H9 (cell line): Measurements from ENCODE around the gene TEX264. TPM values are rescaled to one million over a fixed set of nuclear protein-coding genes. Genes with fewer than 3 reads are reported as not detected.

ENCODE experiments used
- DNase-seq: peaks from one replicate; pipeline ENCODE4 v3.0.0-alpha.2; 2017
- H2AFZ ChIP-seq: one replicate; pipeline ENCODE4 v1.6.1; 2013; ENCODE audit warnings: mild to moderate bottlenecking, low read length, control low read depth, moderate library complexity
- H2AK5ac ChIP-seq: 2 replicates; pipeline ENCODE4 v1.6.1; 2013; ENCODE audit warnings: low read length, control low read depth, mixed read lengths; ENCODE audit not compliant: insufficient read length
- H2BK120ac ChIP-seq: one replicate; pipeline ENCODE4 v1.6.1; 2013; ENCODE audit warnings: low read depth, mild to moderate bottlenecking, low read length, control low read depth, inconsistent platforms; ENCODE audit not compliant: poor library complexity, severe bottlenecking
- H2BK12ac ChIP-seq: 2 replicates; pipeline ENCODE4 v1.6.1; 2013; ENCODE audit warnings: low read length, control low read depth, mixed read lengths, low read depth; ENCODE audit not compliant: insufficient read length
- H2BK15ac ChIP-seq: 2 replicates; pipeline ENCODE4 v1.6.1; 2013; ENCODE audit warnings: low read depth, low read length, control low read depth
- H2BK20ac ChIP-seq: one replicate; pipeline ENCODE4 v1.6.1; 2013; ENCODE audit warnings: low read depth, mild to moderate bottlenecking, low read length, control low read depth, inconsistent platforms; ENCODE audit not compliant: poor library complexity, severe bottlenecking
- H2BK5ac ChIP-seq: 2 replicates; pipeline ENCODE4 v1.6.1; 2013; ENCODE audit warnings: low read length, control low read depth, mixed read lengths; ENCODE audit not compliant: insufficient read length
- H3K14ac ChIP-seq: 2 replicates; pipeline ENCODE4 v1.6.1; 2013; ENCODE audit warnings: low read length, control low read depth; ENCODE audit not compliant: insufficient read depth
- H3K18ac ChIP-seq: 2 replicates; pipeline ENCODE4 v1.6.1; 2013; ENCODE audit warnings: low read depth, mild to moderate bottlenecking, mixed read lengths, low read length, control low read depth; ENCODE audit not compliant: insufficient read length
- H3K23ac ChIP-seq: 2 replicates; pipeline ENCODE4 v1.6.1; 2013; ENCODE audit warnings: low read length, control low read depth, mixed read lengths, low read depth; ENCODE audit not compliant: insufficient read length
- H3K23me2 ChIP-seq: 2 replicates; pipeline ENCODE4 v1.6.1; 2013; ENCODE audit warnings: low read depth, mild to moderate bottlenecking, mixed read lengths, low read length, control low read depth; ENCODE audit not compliant: insufficient read length, poor library complexity, severe bottlenecking
- H3K27ac ChIP-seq: 2 replicates; pipeline ENCODE4 v1.5.1; 2013; ENCODE audit warnings: low read length, control low read depth, mixed read lengths, low read depth; ENCODE audit not compliant: insufficient read length
- H3K27me3 ChIP-seq: 2 replicates; pipeline ENCODE4 v1.6.1; 2013; ENCODE audit warnings: low read length, control low read depth, inconsistent platforms; ENCODE audit not compliant: insufficient read depth
- H3K4ac ChIP-seq: 2 replicates; pipeline ENCODE4 v1.6.1; 2013; ENCODE audit warnings: low read depth, mild to moderate bottlenecking, control low read depth, inconsistent platforms, low read length, moderate library complexity
- H3K4me1 ChIP-seq: 2 replicates; pipeline ENCODE4 v1.6.1; 2013; ENCODE audit warnings: low read length, control low read depth, inconsistent platforms; ENCODE audit not compliant: insufficient read depth
- H3K4me2 ChIP-seq: 2 replicates; pipeline ENCODE4 v1.6.1; 2013; ENCODE audit warnings: low read length, control low read depth, mixed read lengths; ENCODE audit not compliant: insufficient read length, insufficient read depth
- H3K56ac ChIP-seq: 2 replicates; pipeline ENCODE4 v1.6.1; 2013; ENCODE audit warnings: low read depth, mild to moderate bottlenecking, mixed read lengths, low read length, control low read depth; ENCODE audit not compliant: insufficient read length
- H3K79me1 ChIP-seq: 2 replicates; pipeline ENCODE4 v1.6.1; 2013; ENCODE audit warnings: low read depth, mild to moderate bottlenecking, moderate library complexity, low read length, control low read depth, inconsistent platforms; ENCODE audit not compliant: insufficient read depth, poor library complexity, severe bottlenecking
- H3K79me2 ChIP-seq: 2 replicates; pipeline ENCODE4 v1.6.1; 2013; ENCODE audit warnings: low read length, control low read depth, inconsistent platforms; ENCODE audit not compliant: insufficient read depth
- H3K9ac ChIP-seq: 2 replicates; pipeline ENCODE4 v1.6.1; 2013; ENCODE audit warnings: low read length, control low read depth, mixed read lengths; ENCODE audit not compliant: insufficient read length; ENCODE audit errors: extremely low read depth
- H3K9me3 ChIP-seq: one replicate; pipeline ENCODE4 v1.6.1; 2013; ENCODE audit warnings: low read depth, low read length, inconsistent platforms; ENCODE audit not compliant: control insufficient read depth
- H3T11ph ChIP-seq: one replicate; pipeline ENCODE4 v1.6.1; 2013; ENCODE audit warnings: mild to moderate bottlenecking, low read length, control low read depth, inconsistent platforms
- H4K20me1 ChIP-seq: one replicate; pipeline ENCODE4 v1.6.1; 2013; ENCODE audit not compliant: control insufficient read depth, insufficient read length, insufficient read depth
- H4K5ac ChIP-seq: 2 replicates; pipeline ENCODE4 v1.6.1; 2013; ENCODE audit warnings: low read depth, mild to moderate bottlenecking, mixed read lengths, low read length, control low read depth; ENCODE audit not compliant: insufficient read length
- H4K8ac ChIP-seq: replicated peaks from 2 replicates; pipeline ENCODE4 v1.6.1; 2013; ENCODE audit warnings: low read length, control low read depth, mixed read lengths, low read depth; ENCODE audit not compliant: insufficient read length
- H4K91ac ChIP-seq: 2 replicates; pipeline ENCODE4 v1.6.1; 2013; ENCODE audit warnings: low read depth, mild to moderate bottlenecking, moderate library complexity, mixed read lengths, low read length, control low read depth; ENCODE audit not compliant: insufficient read length
- H3K27ac Mint-ChIP-seq, 3 experiments: 2 replicates in 2 of 3; 3 replicates in 1 of 3; pipeline ENCODE4 v1.8.0; 2020 to 2021; ENCODE audit warnings: mixed read lengths in 3 of 3, mild to moderate bottlenecking in 1 of 3, moderate library complexity in 1 of 3
- H3K27me3 Mint-ChIP-seq: 2 replicates; pipeline ENCODE4 v1.8.0; 2021; ENCODE audit warnings: low read depth, mild to moderate bottlenecking, moderate library complexity, mixed read lengths
- H3K36me3 Mint-ChIP-seq, 3 experiments: 2 replicates in 2 of 3; 3 replicates in 1 of 3; pipeline ENCODE4 v1.8.0; 2020 to 2021; ENCODE audit warnings: low read depth in 3 of 3, mixed read lengths in 3 of 3; ENCODE audit not compliant: insufficient read depth in 1 of 3
- H3K4me1 Mint-ChIP-seq, 2 experiments: 2 replicates each; pipeline ENCODE4 v1.8.0; 2020; ENCODE audit warnings: mixed read lengths in 2 of 2
- H3K4me3 Mint-ChIP-seq, 2 experiments: 2 replicates in 1 of 2; 3 replicates in 1 of 2; pipeline ENCODE4 v1.8.0; 2020 to 2021; ENCODE audit warnings: mild to moderate bottlenecking in 2 of 2, mixed read lengths in 2 of 2, moderate library complexity in 1 of 2
- H3K9me3 Mint-ChIP-seq, 2 experiments: 2 replicates in 1 of 2; 3 replicates in 1 of 2; pipeline ENCODE4 v1.8.0; 2020; ENCODE audit warnings: mild to moderate bottlenecking in 2 of 2, mixed read lengths in 2 of 2, moderate library complexity in 1 of 2
- WGBS: extraction: QIAGEN DNeasy Blood & Tissue Kit; methylation state at CpG from one replicate; pipeline ENCODE4 v1.1.7; 2013; ENCODE audit warnings: missing lambda C conversion rate, low lambda C conversion rate, mixed read lengths; ENCODE audit not compliant: insufficient read length; ENCODE audit errors: extremely low coverage; 5-methylcytosine and 5-hydroxymethylcytosine counted together
- total RNA-seq: library from RNA; stranded (reverse); gene quantifications from 2 replicates; pipeline ENCODE4 v1.2.1, GENCODE V29; 2021
- TF ChIP-seq, protein P1 (sequence below): fragments of 200-600 bp; sonication (generic); conservative IDR thresholded peaks from 3 replicates; pipeline ENCODE4 v1.8.0; 2021; ENCODE audit warnings: antibody characterized with exemption, mild to moderate bottlenecking

Gene TEX264
- total RNA-seq, 1 experiment from 2014 or later, result 17.3 TPM

DNA sequence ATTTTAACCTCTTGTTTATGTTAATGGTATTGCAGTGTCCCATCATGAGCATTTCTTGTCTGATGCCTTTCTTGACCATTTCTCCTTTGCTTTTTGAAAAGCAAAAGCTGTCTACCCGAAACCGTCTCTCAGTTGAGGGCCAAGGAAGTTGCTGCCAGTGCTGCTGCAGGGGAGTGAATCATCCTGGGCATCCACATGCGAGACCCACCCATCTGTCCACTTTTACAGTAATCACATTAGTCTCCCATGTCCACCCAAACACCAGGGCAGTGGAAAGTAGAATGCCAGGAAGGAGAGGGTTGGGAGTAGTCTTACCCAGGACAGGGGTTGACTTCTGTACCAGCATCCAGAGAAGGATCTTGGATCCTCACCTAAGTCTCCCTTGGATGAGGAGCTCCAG, 48.6 kb upstream of the TEX264 start:
- Histone ChIP-seq H3K4ac (no peak overlapping the region), H3K9ac (no peak overlapping the region), H2AK5ac (no peak overlapping the region), H4K91ac (no peak overlapping the region), H4K8ac (no peak overlapping the region), H3K27me3 (no peaks in the 10 kb centered on the region), H3K23me2 (no peaks in the 10 kb centered on the region), H3K56ac (no peak overlapping the region), H3K18ac (no peak overlapping the region), H2BK12ac (no peak overlapping the region), H2BK5ac (no peak overlapping the region), H3K79me1 (no peaks in the 10 kb centered on the region), H4K5ac (no peak overlapping the region), H3K4me2 (no peak overlapping the region), H4K20me1 (no peaks in the 10 kb centered on the region), H2AFZ (no peak overlapping the region), H3K27ac (no peak overlapping the region), H2BK15ac (no peak overlapping the region), H3T11ph (no peak overlapping the region), H2BK20ac (no peak overlapping the region), H3K79me2 (no peaks in the 10 kb centered on the region), H3K4me1 (no peaks in the 10 kb centered on the region; the same call in 1 of the 2 replicates), H3K23ac (no peak overlapping the region), H3K14ac (no peak overlapping the region), H3K9me3 (no peaks in the 10 kb centered on the region), H2BK120ac (no peak overlapping the region)
- TF ChIP-seq, protein P1, sequence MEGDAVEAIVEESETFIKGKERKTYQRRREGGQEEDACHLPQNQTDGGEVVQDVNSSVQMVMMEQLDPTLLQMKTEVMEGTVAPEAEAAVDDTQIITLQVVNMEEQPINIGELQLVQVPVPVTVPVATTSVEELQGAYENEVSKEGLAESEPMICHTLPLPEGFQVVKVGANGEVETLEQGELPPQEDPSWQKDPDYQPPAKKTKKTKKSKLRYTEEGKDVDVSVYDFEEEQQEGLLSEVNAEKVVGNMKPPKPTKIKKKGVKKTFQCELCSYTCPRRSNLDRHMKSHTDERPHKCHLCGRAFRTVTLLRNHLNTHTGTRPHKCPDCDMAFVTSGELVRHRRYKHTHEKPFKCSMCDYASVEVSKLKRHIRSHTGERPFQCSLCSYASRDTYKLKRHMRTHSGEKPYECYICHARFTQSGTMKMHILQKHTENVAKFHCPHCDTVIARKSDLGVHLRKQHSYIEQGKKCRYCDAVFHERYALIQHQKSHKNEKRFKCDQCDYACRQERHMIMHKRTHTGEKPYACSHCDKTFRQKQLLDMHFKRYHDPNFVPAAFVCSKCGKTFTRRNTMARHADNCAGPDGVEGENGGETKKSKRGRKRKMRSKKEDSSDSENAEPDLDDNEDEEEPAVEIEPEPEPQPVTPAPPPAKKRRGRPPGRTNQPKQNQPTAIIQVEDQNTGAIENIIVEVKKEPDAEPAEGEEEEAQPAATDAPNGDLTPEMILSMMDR, result no peak
- H3K27me3 Mint-ChIP-seq, result no peaks in the 10 kb centered on the region
- H3K27ac Mint-ChIP-seq, result peak overlapping the region in 1 of 3 experiments; percentile 86; a peak in 2 of 7 replicates
- peaks cover 1 to 3% (median 2%) of the 10 kb centered on the region in 3 experiments; a peak in 3 of 7 replicates for H3K36me3 Mint-ChIP-seq
- H3K9me3 Mint-ChIP-seq, result no peaks in the 10 kb centered on the region
- H3K4me3 Mint-ChIP-seq, result no peak overlapping the region
- no peak for DNase-seq
- peaks cover 15% of the 10 kb centered on the region in 2 experiments for H3K4me1 Mint-ChIP-seq
- no CpG with 5 or more reads among the region's 3 CpGs for WGBS
